T-helper 17 cell (primary cell): ENCODE measurements around the gene COPS9. TPM values are rescaled to one million over a fixed set of nuclear protein-coding genes. Genes with fewer than 3 reads are reported as not detected.

Source experiments
- ATAC-seq: fragments of 150-1000 bp; cut with Tn5 transposase; 2 replicates; pipeline ENCODE4 v1.10.0; 2021; ENCODE audit warnings: mild to moderate bottlenecking, moderate library complexity
- DNase-seq, 3 donors: peaks; one replicate each; pipeline versions ENCODE4 v3.0.0 to v3.0.0-alpha.2; 2020 to 2021
- H3K9me3 ChIP-seq: one replicate; pipeline ENCODE4 v1.7.0; 2013; ENCODE audit warnings: low read length, mild to moderate bottlenecking; ENCODE audit not compliant: control insufficient read depth, poor library complexity, severe bottlenecking
- H3K27ac Mint-ChIP-seq: one replicate; pipeline ENCODE4 v1.8.0; 2022; ENCODE audit warnings: mild to moderate bottlenecking, moderate library complexity, mixed read lengths
- H3K27me3 Mint-ChIP-seq: one replicate; pipeline ENCODE4 v1.8.0; 2022; ENCODE audit warnings: mixed read lengths
- H3K36me3 Mint-ChIP-seq: one replicate; pipeline ENCODE4 v1.8.0; 2022; ENCODE audit warnings: low read depth, mixed read lengths
- H3K4me1 Mint-ChIP-seq: one replicate; pipeline ENCODE4 v1.8.0; 2022; ENCODE audit warnings: mild to moderate bottlenecking, mixed read lengths
- H3K4me3 Mint-ChIP-seq: one replicate; pipeline ENCODE4 v1.8.0; 2022; ENCODE audit warnings: mild to moderate bottlenecking, moderate library complexity, mixed read lengths
- total RNA-seq, 4 donors: library from RNA in 2 of 4; stranded (reverse) in 2 of 4; gene quantifications; one replicate each; pipeline ENCODE4 v1.2.3 and lab custom pipeline; 2022 to 2026

The COPS9 gene
- total RNA-seq, 2 donors from 2014 or later, result 65.0 to 74.0 TPM

GRCh38 chr2:240121675-240122074, 14.4 kb downstream of the COPS9 start:
- ATAC-seq, result no peak
- Mint-ChIP-seq H3K4me1 (peaks cover 4% of the 10 kb centered on the region), H3K27ac (no peak overlapping the region), H3K27me3 (peaks cover 10% of the 10 kb centered on the region), H3K4me3 (no peak overlapping the region), H3K36me3 (peaks cover 3% of the 10 kb centered on the region)
- H3K9me3 ChIP-seq, result no peaks in the 10 kb centered on the region
- DNase-seq, result no peak

GRCh38 chr2:240121190-240121589, 14.9 kb downstream of the COPS9 start:
- no peak overlapping the region for H3K4me3 Mint-ChIP-seq
- no peaks in the 10 kb centered on the region for H3K9me3 ChIP-seq
- H3K27ac Mint-ChIP-seq, result no peak overlapping the region
- no peaks in the 10 kb centered on the region for H3K36me3 Mint-ChIP-seq
- H3K4me1 Mint-ChIP-seq, result peaks cover 2% of the 10 kb centered on the region
- no peak for DNase-seq
- no peak for ATAC-seq
- H3K27me3 Mint-ChIP-seq, result peaks cover 14% of the 10 kb centered on the region

DNA sequence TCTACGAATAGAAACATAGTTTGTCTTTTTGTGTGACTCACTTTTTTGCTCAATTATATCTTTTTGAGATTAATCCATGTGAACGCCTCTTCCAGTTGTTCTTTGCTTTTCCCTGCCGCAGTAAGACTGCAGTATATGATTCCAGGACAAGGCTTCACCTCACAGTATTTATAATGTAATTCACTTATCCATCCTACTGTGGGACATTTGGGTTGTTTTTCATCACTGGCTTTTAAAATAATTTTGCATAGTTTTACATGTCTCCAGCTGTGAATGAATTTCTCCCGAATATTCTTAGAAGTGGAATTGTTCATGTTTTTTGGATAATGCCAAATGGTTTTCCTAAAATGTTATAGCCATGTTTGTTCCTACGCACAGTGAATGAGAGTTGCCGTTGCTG, 21.9 kb downstream of the COPS9 start:
- H3K9me3 ChIP-seq, result no peaks in the 10 kb centered on the region
- Mint-ChIP-seq H3K27me3 (peaks cover 59% of the 10 kb centered on the region), H3K4me3 (no peak overlapping the region), H3K36me3 (no peaks in the 10 kb centered on the region), H3K4me1 (no peaks in the 10 kb centered on the region), H3K27ac (no peak overlapping the region)
- DNase-seq (no peak), ATAC-seq (no peak)

GRCh38 chr2:240112914-240113690, 23.0 kb downstream of the COPS9 start:
- H3K27me3 Mint-ChIP-seq, result peaks cover 63% of the 10 kb centered on the region
- ATAC-seq, result no peak
- no peak for DNase-seq
- H3K9me3 ChIP-seq, result no peaks in the 10 kb centered on the region
- H3K4me1 Mint-ChIP-seq, result peaks cover 2% of the 10 kb centered on the region
- no peak overlapping the region for H3K27ac Mint-ChIP-seq
- H3K4me3 Mint-ChIP-seq, result no peak overlapping the region
- H3K36me3 Mint-ChIP-seq, result no peaks in the 10 kb centered on the region

DNA sequence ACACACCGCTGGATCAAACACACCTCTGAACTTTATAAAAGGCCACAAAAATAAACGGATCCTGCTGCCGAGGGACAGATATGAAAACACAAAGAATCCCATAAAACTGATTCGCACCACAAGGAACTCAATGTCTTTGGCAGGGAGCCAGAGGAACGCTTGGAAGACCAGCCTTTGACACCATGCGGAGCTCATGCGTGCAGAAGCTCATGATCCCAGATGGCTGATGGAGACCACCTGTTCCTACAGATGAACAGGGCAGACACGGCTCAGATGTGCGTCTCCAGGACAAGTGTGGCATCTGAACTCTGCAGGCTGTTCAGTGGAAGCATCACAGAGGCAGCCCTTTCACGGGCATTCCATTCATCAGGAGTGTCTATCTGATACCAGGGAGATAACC, 24.9 kb downstream of the COPS9 start:
- H3K9me3 ChIP-seq, result no peaks in the 10 kb centered on the region
- Mint-ChIP-seq H3K27ac (no peak overlapping the region), H3K27me3 (peaks cover 70% of the 10 kb centered on the region), H3K4me1 (peaks cover 2% of the 10 kb centered on the region), H3K36me3 (no peaks in the 10 kb centered on the region), H3K4me3 (no peak overlapping the region)
- DNase-seq, result no peak
- ATAC-seq, result no peak

GRCh38 chr2:240109386-240109785, 26.7 kb downstream of the COPS9 start:
- DNase-seq (no peak), ATAC-seq (no peak)

DNA sequence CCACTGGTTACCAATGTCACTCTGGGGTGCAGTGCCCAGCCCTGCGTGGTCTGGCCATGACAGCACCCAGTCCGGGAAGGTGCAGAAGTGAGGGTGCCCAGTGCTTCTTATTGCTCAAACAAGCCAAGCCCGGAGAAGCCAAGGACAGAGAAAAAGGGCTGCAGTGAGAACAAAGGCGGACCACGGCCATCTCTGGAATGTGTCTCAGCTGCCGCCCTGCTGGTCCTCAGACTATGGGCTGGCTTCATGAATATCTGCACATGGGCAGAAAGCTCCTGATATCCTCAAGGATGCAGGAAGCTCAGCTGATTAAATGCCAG, 28.7 kb downstream of the COPS9 start:
- Mint-ChIP-seq H3K27ac (no peak overlapping the region), H3K4me1 (peaks cover 2% of the 10 kb centered on the region)
- no peak for DNase-seq

More at GRCh38 chr2:240109386-240109785, 26.7 kb downstream of the COPS9 start:
- Mint-ChIP-seq H3K27me3 (peaks cover 60% of the 10 kb centered on the region), H3K4me3 (no peak overlapping the region), H3K36me3 (no peaks in the 10 kb centered on the region), H3K4me1 (peaks cover 2% of the 10 kb centered on the region), H3K27ac (no peak overlapping the region)
- H3K9me3 ChIP-seq, result no peaks in the 10 kb centered on the region

DNA sequence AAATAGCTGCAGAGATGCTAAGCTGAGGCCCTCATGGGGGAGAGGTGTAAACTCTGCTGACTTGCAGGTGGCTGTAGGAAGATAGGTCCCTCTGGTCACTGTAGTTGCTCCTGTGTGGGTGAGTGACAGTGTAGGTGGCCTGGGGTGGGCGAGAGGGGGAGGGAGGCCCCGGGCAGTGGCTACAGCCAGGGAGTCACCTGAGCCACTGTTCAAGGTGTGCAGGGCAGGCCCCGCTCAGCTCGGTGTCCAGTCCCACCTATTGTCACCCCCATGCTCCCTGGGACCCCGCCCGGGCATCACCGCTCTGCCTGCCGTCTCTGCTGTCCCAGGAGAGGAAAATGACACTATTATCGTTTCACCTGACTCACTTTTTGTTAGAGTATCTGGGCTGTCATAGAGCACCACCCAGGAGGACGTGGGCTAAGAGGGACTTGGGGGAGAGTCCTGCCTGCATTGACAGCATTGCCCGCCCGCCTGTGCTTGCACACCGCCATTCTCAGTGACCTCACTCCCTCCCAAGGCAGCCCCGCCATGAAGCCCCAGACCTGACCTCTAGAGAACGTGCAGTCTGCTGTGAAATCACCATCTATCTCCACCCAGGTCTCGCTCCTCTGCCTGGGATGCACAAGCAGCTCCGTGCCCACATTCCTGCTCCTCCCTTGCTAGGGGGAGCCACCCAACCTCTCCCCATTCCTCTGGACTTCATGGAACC, 29.2 kb downstream of the COPS9 start:
- no peak overlapping the region for H3K4me3 Mint-ChIP-seq
- no peaks in the 10 kb centered on the region for H3K9me3 ChIP-seq
- H3K27me3 Mint-ChIP-seq, result peaks cover 58% of the 10 kb centered on the region
- peaks cover 2% of the 10 kb centered on the region for H3K4me1 Mint-ChIP-seq
- no peak for DNase-seq
- ATAC-seq, result no peak
- H3K27ac Mint-ChIP-seq, result no peak overlapping the region
- no peaks in the 10 kb centered on the region for H3K36me3 Mint-ChIP-seq

More for the DNA sequence above, 28.7 kb downstream of the COPS9 start:
- H3K27me3 Mint-ChIP-seq, result peaks cover 62% of the 10 kb centered on the region
- no peak for ATAC-seq
- no peaks in the 10 kb centered on the region for H3K9me3 ChIP-seq
- H3K4me3 Mint-ChIP-seq, result no peak overlapping the region
- H3K36me3 Mint-ChIP-seq, result no peaks in the 10 kb centered on the region

DNA sequence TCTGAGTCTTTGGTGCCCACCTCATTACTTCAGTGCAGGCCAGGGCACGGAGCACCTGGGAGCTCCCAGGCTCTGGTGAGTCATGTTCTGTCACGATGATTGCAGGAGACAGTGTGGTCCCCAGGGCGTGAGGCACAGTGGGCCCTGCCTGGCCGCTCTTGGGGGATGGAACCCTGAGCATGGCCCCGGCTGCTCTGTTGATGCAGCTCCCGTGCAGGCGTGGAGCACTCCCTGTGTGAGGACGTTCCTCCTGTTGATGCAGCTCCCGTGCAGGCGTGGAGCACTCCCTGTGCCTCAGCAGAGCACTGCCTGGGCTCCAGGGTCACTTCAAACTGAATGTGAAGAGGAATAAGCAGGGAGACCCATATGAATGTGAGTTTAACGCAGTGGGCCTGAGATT, 30.1 kb downstream of the COPS9 start:
- Mint-ChIP-seq H3K27me3 (peaks cover 57% of the 10 kb centered on the region), H3K27ac (no peak overlapping the region), H3K4me1 (peaks cover 2% of the 10 kb centered on the region), H3K36me3 (no peaks in the 10 kb centered on the region), H3K4me3 (no peak overlapping the region)
- DNase-seq, result no peak
- no peaks in the 10 kb centered on the region for H3K9me3 ChIP-seq
- no peak for ATAC-seq

- H3K27ac Mint-ChIP-seq, result no peak overlapping the region
- H3K9me3 ChIP-seq, result no peaks in the 10 kb centered on the region
- H3K36me3 Mint-ChIP-seq, result peaks cover under 1% of the 10 kb centered on the region
- H3K4me3 Mint-ChIP-seq, result no peak overlapping the region
- ATAC-seq (no peak), DNase-seq (no peak)
- H3K4me1 Mint-ChIP-seq, result no peaks in the 10 kb centered on the region
- H3K27me3 Mint-ChIP-seq, result peaks cover 61% of the 10 kb centered on the region
These were observed 33.0 kb downstream of the COPS9 start for GRCh38 chr2:240103136-240103535.

GRCh38 chr2:240098349-240098748, 37.8 kb downstream of the COPS9 start:
- no peak for ATAC-seq
- Mint-ChIP-seq H3K4me1 (no peaks in the 10 kb centered on the region), H3K27me3 (peaks cover 75% of the 10 kb centered on the region), H3K4me3 (no peak overlapping the region), H3K27ac (no peak overlapping the region), H3K36me3 (peaks cover 2% of the 10 kb centered on the region)
- no peak for DNase-seq
- H3K9me3 ChIP-seq, result peaks cover 4% of the 10 kb centered on the region

GRCh38 chr2:240095556-240096523, 40.3 kb downstream of the COPS9 start:
- peaks cover 4% of the 10 kb centered on the region for H3K9me3 ChIP-seq
- ATAC-seq (no peak), DNase-seq (no peak)
- no peaks in the 10 kb centered on the region for H3K4me1 Mint-ChIP-seq
- no peak overlapping the region for H3K27ac Mint-ChIP-seq
- H3K27me3 Mint-ChIP-seq, result peaks cover 67% of the 10 kb centered on the region
- peaks cover 4% of the 10 kb centered on the region for H3K36me3 Mint-ChIP-seq
- H3K4me3 Mint-ChIP-seq, result no peak overlapping the region

GRCh38 chr2:240089306-240089705, 46.8 kb downstream of the COPS9 start:
- Mint-ChIP-seq H3K4me1 (no peaks in the 10 kb centered on the region), H3K27me3 (peaks cover 32% of the 10 kb centered on the region), H3K27ac (no peak overlapping the region), H3K36me3 (peaks cover 2% of the 10 kb centered on the region), H3K4me3 (no peak overlapping the region)
- no peak for ATAC-seq
- DNase-seq, result no peak
- no peaks in the 10 kb centered on the region for H3K9me3 ChIP-seq
